GM18502 (cell line): ENCODE results near the gene PCDH15.

Experiments used
- ATAC-seq: cut with Tn5 transposase; IDR thresholded peaks from one replicate; pipeline ENCODE4 v1.9.1; 2021; ENCODE audit warnings: mild to moderate bottlenecking; ENCODE audit not compliant: unreplicated experiment, poor library complexity

The PCDH15 gene

DNA sequence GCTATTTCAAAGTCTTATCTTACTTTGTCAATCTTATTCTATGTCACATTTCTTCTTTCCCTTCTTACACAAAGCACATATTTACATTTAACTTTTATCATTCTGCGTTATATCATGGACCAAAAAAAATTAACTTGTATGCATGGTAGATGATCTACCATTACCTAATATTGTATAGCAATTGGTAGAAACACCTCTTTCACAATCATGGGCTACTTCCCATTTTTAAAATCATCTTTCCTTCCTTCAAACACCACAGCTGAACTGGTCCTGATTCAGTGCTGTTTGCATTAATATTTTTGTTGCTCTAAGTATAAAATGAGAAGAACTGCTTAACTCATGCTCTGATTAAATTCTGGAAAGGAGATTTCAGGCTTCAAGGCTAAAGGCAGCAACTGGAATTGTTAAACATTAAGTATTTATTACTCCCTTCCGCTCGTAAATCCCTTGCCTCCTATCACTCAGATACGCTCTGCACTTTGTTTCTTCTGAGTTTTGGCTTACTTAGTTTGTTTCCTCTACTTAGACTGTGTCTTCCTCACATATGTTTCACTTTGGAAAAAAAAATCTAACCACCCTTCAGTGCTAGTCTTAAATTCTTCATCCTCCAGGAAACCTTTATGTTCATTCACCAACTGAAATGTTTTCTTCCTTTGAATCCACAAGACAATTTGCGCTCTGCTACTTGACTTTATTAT is 901.4 kb downstream of the PCDH15 start:
- ATAC-seq: no peak

DNA sequence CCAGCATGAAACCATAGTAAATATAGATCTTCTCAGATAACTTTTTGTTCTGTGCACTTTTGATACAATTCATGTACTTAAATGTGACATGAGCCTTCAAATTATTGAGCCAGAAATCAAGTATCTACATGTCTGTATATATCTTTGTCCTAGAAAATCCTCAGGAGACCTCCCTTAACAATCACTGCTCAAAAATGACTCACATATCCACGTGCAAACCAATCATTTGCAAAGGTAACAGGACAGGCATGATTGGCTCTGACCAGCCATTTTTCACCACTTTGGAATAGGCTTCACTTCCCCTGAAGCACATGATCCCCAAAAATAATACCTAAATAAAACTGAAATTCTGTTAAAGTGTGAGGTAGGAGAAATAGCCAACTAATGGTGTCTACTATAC is 902.5 kb downstream of the PCDH15 start:
- ATAC-seq: no peak

DNA sequence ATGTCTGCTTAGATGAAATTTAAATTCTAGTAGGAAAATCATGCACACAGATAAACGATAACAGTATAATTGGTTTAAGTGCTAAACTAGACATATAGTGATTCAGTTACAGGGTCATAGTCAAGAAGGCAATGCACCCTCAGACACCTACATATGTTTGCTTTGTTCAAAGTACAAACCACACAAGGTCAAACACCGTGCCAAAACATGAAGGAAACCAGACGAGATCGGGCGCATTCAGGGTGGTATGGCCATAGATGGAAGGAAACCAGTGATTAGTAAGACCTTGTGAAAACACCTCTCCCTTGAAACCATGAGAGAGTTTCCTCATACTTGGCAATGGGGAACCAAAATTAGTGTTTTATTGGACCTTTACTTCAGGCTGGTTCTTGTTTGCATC is 906.9 kb downstream of the PCDH15 start:
- ATAC-seq: no peak

DNA sequence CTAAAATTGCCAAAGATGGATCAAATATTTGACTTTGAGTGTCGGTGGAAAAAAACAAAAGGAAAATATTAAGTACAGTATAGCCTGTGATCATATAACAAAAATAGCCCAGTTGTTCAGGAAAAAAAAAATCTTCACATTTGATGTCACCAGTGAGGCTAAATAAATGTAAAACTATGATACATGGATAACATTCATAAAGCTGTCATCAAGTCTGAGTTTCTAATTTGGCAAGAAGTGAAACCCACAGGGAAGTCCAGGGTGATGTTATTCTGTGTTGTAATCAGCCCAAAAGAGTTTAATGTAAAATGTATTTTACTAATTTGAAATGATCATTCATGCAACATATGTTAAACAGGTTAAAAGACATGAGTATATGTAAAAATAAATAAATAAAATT is 908.0 kb downstream of the PCDH15 start:
- ATAC-seq: no peak

DNA sequence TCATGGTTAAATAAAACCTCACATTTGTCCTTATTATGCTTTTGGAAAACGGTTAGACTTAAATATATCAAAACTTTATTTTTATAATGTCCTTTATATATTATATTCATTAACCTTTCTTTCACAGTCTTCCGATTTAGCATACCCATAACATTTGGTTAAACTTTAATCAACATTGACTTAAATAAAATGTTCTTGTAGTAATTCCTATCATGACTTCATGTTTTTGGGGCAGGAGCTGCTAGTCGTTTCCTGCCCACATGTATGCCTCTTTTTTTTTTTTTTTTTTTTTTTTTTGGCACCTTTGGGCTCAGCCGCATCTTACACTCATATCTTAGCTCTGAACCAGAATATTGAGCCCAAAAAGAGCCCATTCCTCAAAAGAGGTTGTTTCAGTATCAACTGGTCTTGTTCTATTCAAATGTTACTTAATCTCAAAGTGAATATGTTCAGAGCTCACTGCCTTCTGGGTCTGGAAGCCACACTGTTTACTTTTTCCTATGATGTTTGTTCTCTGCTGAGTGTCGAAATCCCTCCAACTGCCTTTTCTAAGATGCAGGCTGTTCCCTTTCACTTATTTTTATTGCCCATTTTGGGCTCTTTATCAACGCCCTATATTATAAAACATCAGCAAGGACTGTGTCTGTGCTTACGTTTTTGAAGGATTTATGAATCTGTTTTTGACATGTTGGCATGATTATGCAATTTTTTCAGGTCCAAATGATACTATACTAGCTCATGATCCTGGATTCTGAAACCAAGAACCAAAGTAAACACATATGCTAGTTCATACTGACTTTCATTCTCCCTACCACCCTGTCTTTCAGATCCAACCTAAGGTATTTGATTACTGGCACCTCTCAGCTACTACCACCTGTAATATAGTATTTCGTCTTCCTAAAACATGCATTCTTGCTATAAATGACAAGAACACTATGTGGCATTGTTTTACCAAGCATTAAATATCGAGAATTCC is 914.4 kb downstream of the PCDH15 start:
- ATAC-seq: no peak

DNA sequence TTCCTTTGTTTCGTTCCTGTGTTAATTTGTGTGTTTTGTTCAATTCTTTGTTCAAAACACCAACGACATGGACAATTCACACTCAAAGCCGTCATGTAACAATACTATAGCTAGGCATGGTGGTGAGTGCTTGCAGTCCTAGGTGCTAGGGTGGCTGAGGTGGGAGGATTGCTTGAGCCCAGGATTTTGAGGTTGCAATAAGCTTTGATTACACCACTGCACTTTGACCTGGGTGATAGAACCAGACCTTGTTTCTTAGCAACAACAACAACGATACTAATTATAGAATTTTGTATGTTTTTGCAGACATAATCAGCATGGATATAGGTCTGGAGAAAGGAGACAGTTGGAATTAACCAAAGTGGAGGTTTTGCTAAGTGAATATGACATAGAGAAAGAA is 936.2 kb downstream of the PCDH15 start:
- no peak for ATAC-seq

DNA sequence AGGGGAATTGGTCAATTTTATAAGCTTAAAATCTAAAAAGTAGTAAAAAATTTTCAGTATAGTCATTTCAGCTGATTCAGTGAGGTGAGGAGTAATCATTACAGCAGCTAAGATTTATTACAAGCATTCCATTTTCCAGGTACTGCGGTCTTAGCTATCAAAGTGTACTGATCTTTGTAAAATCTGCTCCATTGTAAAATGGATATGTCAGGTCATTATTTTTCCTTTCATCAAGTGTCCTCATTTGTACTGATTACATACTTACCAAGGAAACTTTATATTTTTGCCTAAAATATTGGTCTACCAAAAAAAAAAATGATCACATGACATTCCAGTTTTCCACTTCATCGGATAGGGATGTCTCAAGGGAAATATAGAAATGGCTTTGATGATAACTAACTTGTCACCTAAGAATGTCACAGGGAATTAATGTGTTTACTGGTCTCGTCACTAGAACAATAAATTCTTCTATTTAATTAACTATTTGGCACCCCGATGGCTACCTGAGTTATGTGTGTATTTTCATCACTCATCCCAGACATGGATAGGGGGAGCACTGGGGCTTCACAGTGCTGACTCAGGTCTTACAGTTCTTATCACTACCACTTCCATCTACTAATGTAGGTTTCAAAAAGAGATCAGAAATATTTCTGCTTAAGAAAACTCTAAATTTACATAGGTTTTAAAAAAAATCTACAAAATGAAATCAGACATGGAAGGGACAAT is 948.4 kb downstream of the PCDH15 start:
- ATAC-seq: no peak

DNA sequence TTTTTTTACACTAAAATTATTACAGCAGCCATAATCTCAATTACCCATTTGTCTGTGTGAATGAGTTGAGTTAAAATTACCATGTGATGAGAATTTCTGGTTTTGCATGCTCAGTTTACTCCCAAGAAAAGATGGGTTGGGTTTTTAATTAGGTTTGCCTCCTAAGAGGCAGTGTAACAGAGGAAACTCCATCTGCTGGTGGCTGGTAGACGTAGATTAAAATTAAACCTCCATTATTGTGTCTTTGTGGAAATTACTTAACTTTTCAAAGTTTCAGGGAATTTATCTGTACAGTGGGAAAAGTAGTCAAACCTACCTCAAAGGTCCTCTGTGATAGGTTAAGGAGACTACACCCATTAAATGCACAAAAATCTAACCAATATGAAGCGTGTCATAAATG is 954.2 kb downstream of the PCDH15 start:
- no peak for ATAC-seq

DNA sequence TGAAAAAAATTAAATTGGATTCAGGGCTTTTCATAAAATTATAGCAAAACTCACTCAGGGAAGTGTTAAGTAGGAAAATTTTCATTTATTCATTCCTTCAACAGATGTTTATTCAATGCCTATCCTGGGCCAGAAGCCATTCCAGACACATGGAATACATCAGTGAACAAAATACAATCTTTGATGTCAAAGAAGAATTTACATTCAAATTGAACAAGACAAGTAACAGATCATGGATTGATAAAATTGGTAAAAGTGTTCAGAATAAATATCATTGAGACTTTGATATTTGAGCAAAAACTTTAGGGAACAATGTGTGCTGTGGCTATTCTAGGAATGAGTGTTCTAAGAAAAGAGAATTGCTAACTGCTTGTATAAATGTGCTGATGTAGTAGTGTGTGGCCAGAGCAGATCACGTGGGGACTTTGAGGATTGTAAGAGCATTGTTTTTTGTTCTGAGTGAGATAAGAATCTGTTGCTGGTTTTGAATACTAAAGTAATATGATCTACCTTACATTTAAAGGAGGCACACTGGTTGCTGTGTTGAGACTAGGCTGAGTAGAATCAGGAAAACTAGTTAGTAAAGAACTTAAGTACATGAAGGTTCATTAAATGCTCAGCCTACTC is 957.2 kb downstream of the PCDH15 start:
- no peak for ATAC-seq

DNA sequence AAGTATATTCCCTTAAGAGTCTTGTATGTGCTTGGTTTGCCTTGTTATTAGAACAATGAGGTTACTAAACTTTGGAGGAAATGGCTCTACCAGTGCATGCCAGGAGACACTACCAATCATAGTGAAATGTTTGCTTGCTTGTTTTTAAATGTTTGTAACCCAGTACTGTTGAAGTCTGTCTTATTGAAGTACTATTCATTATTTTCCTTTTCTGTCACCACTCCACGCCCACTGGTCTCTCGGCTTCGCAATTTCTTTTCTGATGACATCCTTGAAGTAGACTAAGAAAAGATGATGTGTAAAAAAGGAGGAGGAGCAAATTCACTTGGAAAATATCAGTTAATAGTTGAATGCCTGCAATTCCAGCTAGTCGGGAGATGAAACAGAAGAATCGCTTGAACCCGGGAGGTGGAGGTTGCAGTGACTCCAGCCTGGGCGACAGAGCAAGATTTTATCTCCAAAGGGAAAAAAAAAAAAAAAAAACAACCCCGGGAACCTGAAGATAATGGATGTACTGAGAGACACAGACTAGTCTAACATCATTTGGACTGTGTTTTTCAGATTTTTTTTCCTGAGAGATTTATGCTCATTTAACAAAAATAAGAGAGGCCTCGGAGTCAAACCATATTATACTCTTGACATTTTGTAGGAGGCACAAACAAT is 959.4 kb downstream of the PCDH15 start:
- ATAC-seq: no peak

DNA sequence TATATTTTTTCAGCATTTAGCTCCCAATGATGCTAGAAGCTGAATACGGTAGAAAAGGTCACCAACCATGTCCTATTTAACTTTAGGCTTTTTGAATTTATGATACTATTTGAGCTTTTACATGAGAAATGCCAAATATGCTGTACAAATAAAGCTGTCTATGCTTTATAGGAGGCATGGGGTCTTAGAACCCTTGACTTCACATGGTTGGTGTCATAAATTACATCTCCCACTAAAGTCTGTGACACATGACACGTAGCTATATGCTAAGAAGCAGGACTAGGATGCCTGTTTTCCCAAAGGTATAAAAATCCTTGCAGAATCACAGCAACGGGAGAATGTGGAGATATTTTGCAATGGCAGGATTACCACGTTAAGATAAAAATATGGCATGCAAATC is 960.4 kb downstream of the PCDH15 start:
- no peak for ATAC-seq

DNA sequence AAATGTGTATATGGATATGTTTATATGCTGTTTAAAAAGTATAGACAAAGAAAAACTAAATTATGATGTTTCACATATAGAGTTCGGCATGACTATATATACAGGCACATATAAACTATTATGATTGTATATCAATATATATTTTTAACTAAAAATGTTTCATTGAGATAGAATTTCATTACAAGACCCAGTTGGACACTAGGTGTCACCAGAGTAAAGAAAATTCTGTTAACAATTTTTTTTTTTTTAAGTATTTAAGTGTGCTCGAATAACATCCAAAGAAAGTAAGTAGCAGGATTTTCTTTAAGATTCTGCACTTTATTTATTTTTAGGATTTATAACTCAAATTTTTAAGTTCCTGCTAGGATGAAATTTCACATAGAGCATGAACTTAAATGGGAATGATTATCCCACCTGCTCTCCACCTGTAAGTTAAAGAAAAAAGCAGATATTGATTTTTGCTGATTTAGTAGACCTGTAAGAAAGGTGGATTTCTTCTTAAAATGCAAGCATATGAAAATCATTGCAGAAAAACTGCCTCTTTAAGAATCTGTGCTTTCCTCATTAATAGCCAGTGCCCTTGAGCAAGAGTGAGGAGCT is 961.5 kb downstream of the PCDH15 start:
- ATAC-seq: no peak

DNA sequence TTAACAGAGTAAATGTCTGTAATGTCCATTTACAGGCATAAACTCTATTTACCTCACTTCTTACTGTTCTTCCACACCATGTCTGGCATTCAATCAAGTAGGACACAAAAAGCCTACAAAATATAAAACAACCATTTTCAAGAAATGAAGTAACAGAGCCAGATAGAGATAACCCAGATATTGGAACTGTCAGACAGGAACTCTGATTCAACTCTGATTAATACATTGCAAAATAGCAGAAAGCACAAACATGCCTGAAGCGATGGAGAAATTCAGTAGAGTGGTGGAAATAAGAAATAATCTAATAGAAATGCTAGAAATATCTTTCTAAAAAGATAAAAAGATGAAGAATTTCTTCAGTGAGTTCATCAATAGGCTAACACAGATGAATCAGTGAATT is 964.4 kb downstream of the PCDH15 start:
- no peak for ATAC-seq

DNA sequence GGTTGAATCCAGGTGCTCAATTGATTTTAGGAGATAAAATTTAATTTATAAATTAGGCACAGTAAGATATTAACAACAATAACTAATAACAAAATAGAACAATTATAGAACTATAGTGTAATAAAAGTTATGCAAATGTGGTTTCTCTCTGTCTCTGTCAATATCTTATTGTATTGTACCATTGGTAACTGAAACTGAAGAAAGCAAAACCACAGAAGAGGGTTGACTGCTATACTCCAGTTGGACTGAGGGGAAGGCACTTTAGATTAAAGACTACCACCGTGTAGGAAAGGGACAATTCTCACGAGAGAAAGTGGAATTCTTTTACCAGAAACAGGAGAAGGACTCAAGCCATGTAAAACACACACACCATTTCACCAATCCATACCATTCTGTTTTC is 967.1 kb downstream of the PCDH15 start:
- ATAC-seq: no peak

DNA sequence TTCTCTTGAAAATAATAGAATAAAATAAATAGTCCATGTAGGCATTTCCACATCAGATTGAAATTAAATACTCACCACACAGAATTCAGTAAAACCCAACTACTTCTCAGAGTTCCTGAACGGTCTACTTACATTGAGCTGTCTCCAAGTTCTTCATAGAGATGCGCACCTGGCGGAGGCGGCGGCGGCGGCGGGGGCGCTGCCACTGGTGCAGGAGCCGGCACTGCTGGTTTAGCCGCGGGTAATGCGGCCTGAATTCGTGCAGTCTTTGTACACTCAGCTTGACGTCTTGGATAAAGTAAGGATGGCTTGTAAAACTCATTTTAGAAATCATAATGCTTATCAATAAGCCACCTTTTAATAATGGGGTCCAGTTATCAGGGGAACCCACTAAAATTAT is 973.8 kb downstream of the PCDH15 start:
- no peak for ATAC-seq

DNA sequence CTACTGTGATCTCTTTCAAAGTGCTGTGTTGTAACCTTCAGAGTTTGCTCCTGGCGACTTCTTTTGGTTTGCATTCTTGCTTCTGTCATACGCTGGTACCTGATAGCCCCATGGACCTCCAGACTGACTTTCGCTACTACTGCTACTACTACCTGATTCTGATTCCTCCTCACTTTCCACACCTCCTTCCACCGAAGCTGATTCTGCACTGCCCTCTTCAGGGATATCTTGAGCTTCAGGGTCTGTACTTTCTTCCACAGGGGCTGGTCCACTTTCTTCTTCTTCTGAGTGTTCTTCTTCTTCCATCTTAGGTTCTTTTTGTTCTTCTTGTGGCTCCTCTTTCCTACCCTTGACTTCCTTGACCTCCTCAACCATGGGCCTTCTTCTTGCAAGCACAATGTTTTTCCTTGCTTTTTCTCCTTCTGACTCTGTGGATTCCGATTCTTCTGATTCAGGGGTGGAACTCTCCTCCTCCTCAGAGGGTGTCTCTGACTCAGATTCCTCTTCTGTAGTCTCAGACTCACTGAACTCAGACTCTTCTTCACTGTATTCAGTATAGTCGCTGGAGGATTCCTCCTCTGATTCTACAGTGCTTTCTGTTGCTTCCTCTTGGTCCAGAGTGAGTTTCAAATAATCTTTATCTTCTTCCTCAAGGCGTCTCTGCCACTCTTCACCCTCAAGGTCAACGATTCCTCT is 992.2 kb downstream of the PCDH15 start:
- no peak for ATAC-seq

DNA sequence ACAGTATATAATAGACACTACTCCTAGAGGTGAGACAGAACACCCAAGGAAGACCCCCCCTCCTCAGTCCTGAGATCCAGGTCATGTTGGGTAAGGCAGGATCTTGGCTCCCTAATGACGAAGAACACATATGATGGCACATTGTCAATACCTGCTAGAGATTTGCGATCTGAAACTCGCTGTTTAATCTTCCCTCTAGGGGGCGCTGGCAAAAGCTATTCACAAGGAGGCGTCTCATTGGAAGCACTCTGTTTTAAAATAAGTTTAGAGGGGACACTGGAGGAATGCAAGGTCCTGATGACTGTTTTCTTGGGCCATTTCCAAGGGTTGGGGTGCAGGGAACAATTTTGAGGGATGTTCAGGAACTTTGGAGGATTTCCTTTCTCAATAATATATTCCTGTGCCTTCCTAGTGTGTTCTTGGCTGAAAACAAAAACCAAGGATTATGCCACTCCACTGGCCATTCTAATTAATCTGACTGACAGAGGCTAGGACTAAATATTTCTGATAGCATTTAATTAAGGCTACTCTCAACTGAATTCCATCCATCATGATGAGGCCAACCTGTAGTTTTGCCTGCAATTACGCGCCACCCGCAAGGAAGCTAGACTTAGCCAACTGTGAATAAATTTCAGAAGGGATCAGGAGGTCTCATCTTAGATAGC is 1014.7 kb downstream of the PCDH15 start:
- no peak for ATAC-seq

DNA sequence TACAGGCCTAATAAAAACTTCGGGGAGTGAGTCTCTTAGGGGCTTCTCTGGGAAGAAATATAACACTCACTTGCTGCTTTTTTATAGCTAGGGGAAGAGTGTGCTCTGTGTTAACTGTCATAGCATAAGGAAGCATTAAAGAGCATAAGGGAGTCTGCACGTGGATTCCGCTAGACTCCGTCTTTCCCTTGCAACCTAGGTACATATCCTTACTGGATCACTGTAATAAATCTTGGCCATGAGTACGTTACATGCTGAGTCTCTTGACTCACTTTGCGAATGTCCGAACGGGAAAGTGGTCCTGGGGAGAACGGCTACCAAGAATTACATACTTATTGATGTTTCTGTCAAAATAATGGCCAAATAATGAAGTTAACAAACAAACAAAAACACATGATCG is 1029.3 kb downstream of the PCDH15 start:
- ATAC-seq: no peak

DNA sequence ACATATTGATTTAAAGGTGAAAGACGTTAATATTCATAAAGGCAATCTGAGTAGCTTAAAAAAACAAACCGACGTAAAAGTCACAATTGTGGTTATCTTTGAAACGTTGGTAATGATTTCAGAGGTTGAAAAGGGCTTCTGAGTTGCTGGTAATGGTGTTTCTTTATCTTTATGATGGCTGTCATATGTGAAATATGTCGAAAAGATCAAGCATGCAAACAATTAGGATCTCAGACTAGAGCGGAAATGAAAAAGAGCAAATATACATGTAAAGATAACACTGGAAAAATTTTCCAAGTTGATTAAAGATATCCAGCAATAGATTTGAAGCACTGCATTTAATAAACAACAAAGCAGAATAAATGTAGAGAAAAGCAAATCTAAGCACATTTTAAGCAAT is 1030.1 kb downstream of the PCDH15 start:
- ATAC-seq: no peak
